ENCODE data around the gene ZNF485.

DNA sequence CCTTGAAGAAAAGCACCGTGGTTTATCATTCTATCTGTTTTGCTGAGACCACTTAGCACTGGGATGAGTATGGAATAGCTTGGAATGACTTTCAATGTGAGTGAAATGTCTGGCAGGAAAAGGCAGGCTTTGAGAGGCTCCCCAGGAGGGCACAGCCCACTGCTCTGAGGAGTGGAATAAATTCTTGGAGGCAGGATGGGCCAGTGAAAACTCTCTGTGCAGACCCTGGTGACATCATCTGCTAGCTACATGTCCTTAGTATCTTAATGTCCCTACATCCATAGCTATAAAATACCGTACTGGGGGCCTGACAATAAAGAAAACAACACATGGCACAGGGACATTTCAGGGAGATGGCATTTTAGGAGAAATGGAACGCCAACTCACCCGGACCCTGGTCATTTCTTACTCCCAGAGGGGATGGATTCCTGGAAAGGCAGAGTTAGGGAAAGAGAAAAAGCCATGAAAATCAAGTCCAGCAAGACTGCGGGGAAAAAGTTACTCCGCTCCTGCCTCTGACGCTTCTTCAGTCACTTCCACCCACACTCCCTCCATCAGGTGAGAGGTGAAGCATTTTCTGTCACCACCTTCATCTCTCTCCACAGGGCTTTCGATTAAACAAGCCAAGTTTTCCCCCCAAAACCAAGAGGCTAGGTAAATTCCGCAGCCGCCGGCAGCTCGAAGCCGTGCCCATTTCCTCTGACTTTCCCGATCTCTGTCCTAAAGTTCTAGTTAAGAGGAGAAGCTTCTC lies 32.8 kb upstream of the ZNF485 start:
- TF ChIP-seq, protein P1, sequence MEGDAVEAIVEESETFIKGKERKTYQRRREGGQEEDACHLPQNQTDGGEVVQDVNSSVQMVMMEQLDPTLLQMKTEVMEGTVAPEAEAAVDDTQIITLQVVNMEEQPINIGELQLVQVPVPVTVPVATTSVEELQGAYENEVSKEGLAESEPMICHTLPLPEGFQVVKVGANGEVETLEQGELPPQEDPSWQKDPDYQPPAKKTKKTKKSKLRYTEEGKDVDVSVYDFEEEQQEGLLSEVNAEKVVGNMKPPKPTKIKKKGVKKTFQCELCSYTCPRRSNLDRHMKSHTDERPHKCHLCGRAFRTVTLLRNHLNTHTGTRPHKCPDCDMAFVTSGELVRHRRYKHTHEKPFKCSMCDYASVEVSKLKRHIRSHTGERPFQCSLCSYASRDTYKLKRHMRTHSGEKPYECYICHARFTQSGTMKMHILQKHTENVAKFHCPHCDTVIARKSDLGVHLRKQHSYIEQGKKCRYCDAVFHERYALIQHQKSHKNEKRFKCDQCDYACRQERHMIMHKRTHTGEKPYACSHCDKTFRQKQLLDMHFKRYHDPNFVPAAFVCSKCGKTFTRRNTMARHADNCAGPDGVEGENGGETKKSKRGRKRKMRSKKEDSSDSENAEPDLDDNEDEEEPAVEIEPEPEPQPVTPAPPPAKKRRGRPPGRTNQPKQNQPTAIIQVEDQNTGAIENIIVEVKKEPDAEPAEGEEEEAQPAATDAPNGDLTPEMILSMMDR (IDR thresholded peaks at IDR 0.05) = no peak
- TF ChIP-seq TAF1 (IDR thresholded peaks at IDR 0.05; ENCODE audit: borderline replicate concordance, low read depth, low read length) (no peak), SIN3A (IDR thresholded peaks at IDR 0.05; ENCODE audit: borderline replicate concordance, low read depth, low read length) (no peak), POLR2AphosphoS5 (IDR thresholded peaks at IDR 0.05; ENCODE audit: low read depth, low read length) (no peak), RFX5 (IDR thresholded peaks at IDR 0.05; ENCODE audit: low read length) (no peak), GABPA (IDR thresholded peaks at IDR 0.05; ENCODE audit: low read depth) (no peak)
- TF ChIP-seq, protein P2, sequence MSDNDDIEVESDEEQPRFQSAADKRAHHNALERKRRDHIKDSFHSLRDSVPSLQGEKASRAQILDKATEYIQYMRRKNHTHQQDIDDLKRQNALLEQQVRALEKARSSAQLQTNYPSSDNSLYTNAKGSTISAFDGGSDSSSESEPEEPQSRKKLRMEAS (IDR thresholded peaks at IDR 0.05; ENCODE audit: low read depth) = no peak
